ENCODE data around the gene TMEM92.
"Not testable (repeated sequence)": the region's sequence is repeated elsewhere in the genome, so short reads cannot be mapped to it uniquely, and the experiment has no call there.

TMEM92 gene

GRCh38 chr17:50300824-50301223 lies 26.6 kb downstream of the TMEM92 start:
- H3K9me3 Mint-ChIP-seq; H3K36me3 Mint-ChIP-seq; ATAC-seq; H3K4me3 Mint-ChIP-seq; DNase-seq (ENCODE audit: low spot score in 2 of 2): not testable (repeated sequence)
- Mint-ChIP-seq H3K27ac (peak overlapping the region; percentile 34), H3K4me1 (peaks cover 16% of the 10 kb centered on the region)

- Mint-ChIP-seq H3K4me3 (no peak overlapping the region), H3K4me1 (peaks cover 16% of the 10 kb centered on the region), H3K27ac (peak overlapping the region; percentile 90), H3K36me3 (no peaks in the 10 kb centered on the region), H3K9me3 (no peaks in the 10 kb centered on the region)
- ATAC-seq (peak; percentile 29), DNase-seq (ENCODE audit: low spot score in 2 of 2) (no peak)
Observed at GRCh38 chr17:50301891-50302584, 27.8 kb downstream of the TMEM92 start.

- Mint-ChIP-seq H3K9me3 (no peaks in the 10 kb centered on the region), H3K4me3 (no peak overlapping the region), H3K27ac (no peak overlapping the region), H3K4me1 (peaks cover 16% of the 10 kb centered on the region), H3K36me3 (no peaks in the 10 kb centered on the region)
- DNase-seq (ENCODE audit: low spot score in 2 of 2) = no peak
- ATAC-seq = no peak
Observed at GRCh38 chr17:50303051-50303450, 28.8 kb downstream of the TMEM92 start.

- no peak for ATAC-seq
- Mint-ChIP-seq H3K9me3 (no peaks in the 10 kb centered on the region), H3K36me3 (no peaks in the 10 kb centered on the region), H3K27ac (no peak overlapping the region), H3K4me1 (peaks cover 16% of the 10 kb centered on the region), H3K4me3 (no peak overlapping the region)
- DNase-seq (ENCODE audit: low spot score in 2 of 2) = no peak
Observed at GRCh38 chr17:50303596-50303995, 29.3 kb downstream of the TMEM92 start.

- ATAC-seq (no peak), DNase-seq (ENCODE audit: low spot score in 2 of 2) (no peak)
- H3K9me3 Mint-ChIP-seq = no peaks in the 10 kb centered on the region
- no peak overlapping the region for H3K4me3 Mint-ChIP-seq
- no peaks in the 10 kb centered on the region for H3K36me3 Mint-ChIP-seq
- peak overlapping the region; percentile 26 for H3K27ac Mint-ChIP-seq
- peaks cover 16% of the 10 kb centered on the region for H3K4me1 Mint-ChIP-seq
Observed at GRCh38 chr17:50304781-50305404, 30.6 kb downstream of the TMEM92 start.

- ATAC-seq (no peak), DNase-seq (ENCODE audit: low spot score in 2 of 2) (no peak)
- H3K4me1 Mint-ChIP-seq = peaks cover 23% of the 10 kb centered on the region
- no peaks in the 10 kb centered on the region for H3K9me3 Mint-ChIP-seq
- H3K27ac Mint-ChIP-seq = no peak overlapping the region
- no peak overlapping the region for H3K4me3 Mint-ChIP-seq
- H3K36me3 Mint-ChIP-seq = no peaks in the 10 kb centered on the region
Observed at GRCh38 chr17:50307654-50308053, 33.4 kb downstream of the TMEM92 start.

- Mint-ChIP-seq H3K9me3 (no peaks in the 10 kb centered on the region), H3K27ac (peak overlapping the region; percentile 93), H3K4me3 (no peak overlapping the region), H3K4me1 (peaks cover 23% of the 10 kb centered on the region), H3K36me3 (no peaks in the 10 kb centered on the region)
- ATAC-seq = no peak
- DNase-seq (ENCODE audit: low spot score in 2 of 2) = no peak
Observed at GRCh38 chr17:50308666-50309065, 34.4 kb downstream of the TMEM92 start.

- DNase-seq (ENCODE audit: low spot score in 2 of 2) = no peak
- ATAC-seq = peak; percentile 29
- Mint-ChIP-seq H3K36me3 (no peaks in the 10 kb centered on the region), H3K27ac (peak overlapping the region; percentile 93), H3K4me1 (peaks cover 17% of the 10 kb centered on the region), H3K4me3 (peak overlapping the region; percentile 40), H3K9me3 (no peaks in the 10 kb centered on the region)
Observed at GRCh38 chr17:50310455-50311111, 36.3 kb downstream of the TMEM92 start.

- H3K36me3 Mint-ChIP-seq = no peaks in the 10 kb centered on the region
- H3K27ac Mint-ChIP-seq = peak overlapping the region; percentile 93
- DNase-seq (ENCODE audit: low spot score in 2 of 2) (no peak), ATAC-seq (peak; percentile 80)
- H3K9me3 Mint-ChIP-seq = no peaks in the 10 kb centered on the region
- H3K4me3 Mint-ChIP-seq = peak overlapping the region; percentile 40
- H3K4me1 Mint-ChIP-seq = peaks cover 17% of the 10 kb centered on the region
Observed at GRCh38 chr17:50311112-50311460, 36.8 kb downstream of the TMEM92 start.

GRCh38 chr17:50311483-50311882 lies 37.2 kb downstream of the TMEM92 start:
- Mint-ChIP-seq H3K4me3 (peak overlapping the region; percentile 40), H3K27ac (no peak overlapping the region), H3K4me1 (peaks cover 17% of the 10 kb centered on the region), H3K9me3 (no peaks in the 10 kb centered on the region), H3K36me3 (no peaks in the 10 kb centered on the region)
- DNase-seq (ENCODE audit: low spot score in 2 of 2) (no peak), ATAC-seq (no peak)

GRCh38 chr17:50312308-50312707 lies 38.0 kb downstream of the TMEM92 start:
- no peaks in the 10 kb centered on the region for H3K36me3 Mint-ChIP-seq
- no peak overlapping the region for H3K27ac Mint-ChIP-seq
- DNase-seq (ENCODE audit: low spot score in 2 of 2) (no peak), ATAC-seq (no peak)
- H3K9me3 Mint-ChIP-seq = no peaks in the 10 kb centered on the region
- H3K4me1 Mint-ChIP-seq = peaks cover 17% of the 10 kb centered on the region
- H3K4me3 Mint-ChIP-seq = no peak overlapping the region

- peak; percentile 22 for ATAC-seq
- Mint-ChIP-seq H3K4me1 (peaks cover 17% of the 10 kb centered on the region), H3K4me3 (no peak overlapping the region)
Observed at GRCh38 chr17:50314456-50315011, 40.3 kb downstream of the TMEM92 start.

GRCh38 chr17:50316016-50316587 lies 41.8 kb downstream of the TMEM92 start:
- DNase-seq (ENCODE audit: low spot score in 2 of 2) = no peak
- ATAC-seq = no peak
- Mint-ChIP-seq H3K36me3 (no peaks in the 10 kb centered on the region), H3K4me1 (peaks cover 7% of the 10 kb centered on the region), H3K9me3 (no peaks in the 10 kb centered on the region), H3K4me3 (no peak overlapping the region), H3K27ac (no peak overlapping the region)

More at GRCh38 chr17:50314456-50315011, 40.3 kb downstream of the TMEM92 start:
- no peak for DNase-seq (ENCODE audit: low spot score in 2 of 2)
- H3K36me3 Mint-ChIP-seq = no peaks in the 10 kb centered on the region
- no peaks in the 10 kb centered on the region for H3K9me3 Mint-ChIP-seq
- no peak overlapping the region for H3K27ac Mint-ChIP-seq

- ATAC-seq; H3K4me3 Mint-ChIP-seq; H3K27ac Mint-ChIP-seq; H3K36me3 Mint-ChIP-seq; H3K9me3 Mint-ChIP-seq; DNase-seq (ENCODE audit: low spot score in 2 of 2); H3K4me1 Mint-ChIP-seq: not testable (repeated sequence)
Observed at GRCh38 chr17:50316660-50317059, 42.4 kb downstream of the TMEM92 start.

GRCh38 chr17:50317121-50317520 lies 42.9 kb downstream of the TMEM92 start:
- ATAC-seq (no peak), DNase-seq (ENCODE audit: low spot score in 2 of 2) (no peak)
- no peaks in the 10 kb centered on the region for H3K36me3 Mint-ChIP-seq
- H3K27ac Mint-ChIP-seq = no peak overlapping the region
- H3K4me3 Mint-ChIP-seq = no peak overlapping the region
- no peaks in the 10 kb centered on the region for H3K4me1 Mint-ChIP-seq
- no peaks in the 10 kb centered on the region for H3K9me3 Mint-ChIP-seq

Data from stimulated activated effector memory CD8-positive, alpha-beta T cell treated with anti-CD3 and anti-CD28 coated beads, Interleukin-12 subunit alpha, Interleukin-12 subunit beta, amount 100 ng/mL, for 72 hours (primary cell).